Measurements from ENCODE around the gene CATSPER1.
A peak's percentile ranks its signal among the peaks of the same experiment; 100 is the strongest.

The CATSPER1 gene

GRCh38 chr11:66002648-66003225, 23.5 kb downstream of the CATSPER1 start:
- DNase-seq, result peak in 1 of 2 experiments; percentile 59

- DNase-seq, result peak; percentile 90 to 96
Measured at GRCh38 chr11:66001942-66002647, 24.2 kb downstream of the CATSPER1 start, which contains the start of the genes BANF1 and EIF1AD. Gene BANF1, plus strand, starts transcription at chr11:66002503. Its CDS starts 748 bp downstream, at chr11:66003251. Gene EIF1AD, minus strand, starts transcription at chr11:66002157. Its CDS starts 1,768 bp downstream, at chr11:66000389.

- no peak for DNase-seq
Measured at GRCh38 chr11:65997286-65997685, 29.0 kb downstream of the CATSPER1 start.

- DNase-seq, result no peak
Measured at GRCh38 chr11:65992056-65992455, 34.2 kb downstream of the CATSPER1 start.

GRCh38 chr11:65988791-65989592, 37.3 kb downstream of the CATSPER1 start:
- DNase-seq, result peak; percentile 87 to 93

- DNase-seq, result no peak
Measured at GRCh38 chr11:65987336-65987735, 38.9 kb downstream of the CATSPER1 start.

GRCh38 chr11:65983589-65983987, 42.7 kb downstream of the CATSPER1 start:
- no peak for DNase-seq

GRCh38 chr11:65982824-65983588, 43.3 kb downstream of the CATSPER1 start:
- no peak for DNase-seq

GRCh38 chr11:65981972-65982823, 44.1 kb downstream of the CATSPER1 start:
- DNase-seq, result no peak

GRCh38 chr11:65981101-65981740, 45.1 kb downstream of the CATSPER1 start:
- DNase-seq, result peak in 1 of 2 experiments; percentile 8

- no peak for DNase-seq
Measured at GRCh38 chr11:65979261-65979759, 47.0 kb downstream of the CATSPER1 start.

GRCh38 chr11:65978391-65979238, 47.7 kb downstream of the CATSPER1 start:
- DNase-seq, result no peak

- DNase-seq, result no peak
Measured at GRCh38 chr11:65977621-65978390, 48.5 kb downstream of the CATSPER1 start.

- DNase-seq, result no peak
Measured at GRCh38 chr11:65976216-65977176, 49.8 kb downstream of the CATSPER1 start.

GRCh38 chr11:65975771-65976170, 50.5 kb downstream of the CATSPER1 start:
- no peak for DNase-seq

GRCh38 chr11:65973439-65974110, 52.7 kb downstream of the CATSPER1 start:
- DNase-seq, result no peak

- DNase-seq, result no peak
Measured at GRCh38 chr11:65972116-65972515, 54.2 kb downstream of the CATSPER1 start.

Data from NCI-H2081 (cell line).